B cell (primary cell): ENCODE results near the gene MYLK4. TPM values are rescaled to one million over a fixed set of nuclear protein-coding genes. Genes with fewer than 3 reads are reported as not detected.

Experiments
- ATAC-seq: fragments of 200-7000 bp; cut with Tn5 transposase; one replicate; pipeline ENCODE4 v1.10.0; 2021; ENCODE audit warnings: low read depth, mild to moderate bottlenecking, moderate number of reproducible peaks, moderate library complexity
- CTCF ChIA-PET: fragments of 350-600 bp; sonication (Branson Sonifier 250); formaldehyde crosslinking; loops from one replicate; lab custom pipeline; 2021; ENCODE audit warnings: antibody characterized with exemption, inconsistent platforms; lab: Charles Lee
- POLR2A ChIA-PET: fragments of 350-600 bp; sonication (Branson Sonifier 250); formaldehyde crosslinking; loops from one replicate; lab custom pipeline; 2021; ENCODE audit warnings: antibody characterized with exemption; lab: Charles Lee
- DNase-seq: peaks from one replicate; pipeline ENCODE4 v3.0.0; 2013
- H2AFZ ChIP-seq: 2 replicates; pipeline ENCODE4 v1.6.1; 2012; ENCODE audit warnings: mild to moderate bottlenecking, low read depth, low read length; ENCODE audit not compliant: insufficient read depth, poor library complexity, severe bottlenecking
- H3K27ac ChIP-seq, 2 donors: 1 replicate in 1 of 2; 2 replicates in 1 of 2; pipeline ENCODE4 v1.5.1; 2012 to 2013; ENCODE audit warnings: low read length in 2 of 2, mild to moderate bottlenecking in 2 of 2, moderate library complexity in 1 of 2
- H3K27me3 ChIP-seq, 4 experiments: fragments of 200-600 bp in 1 of 4; sonication (generic) in 1 of 4; replicated peaks in 1 of 4; 1 replicate in 2 of 4; 2 replicates in 2 of 4; pipeline versions ENCODE4 v1.6.1 to v1.7.0; 2013 to 2016; ENCODE audit warnings: low read length in 3 of 4, mild to moderate bottlenecking in 2 of 4, mixed read lengths in 1 of 4, moderate library complexity in 1 of 4; ENCODE audit not compliant: insufficient read depth in 4 of 4, control insufficient read depth in 3 of 4; ENCODE audit errors: control extremely low read depth in 1 of 4
- H3K36me3 ChIP-seq, 2 experiments: replicated peaks in 1 of 2; 1 replicate in 1 of 2; 2 replicates in 1 of 2; pipeline versions ENCODE4 v1.6.1 to v1.7.1; 2013; ENCODE audit warnings: low read length in 1 of 2; ENCODE audit not compliant: insufficient read depth in 2 of 2, control insufficient read depth in 1 of 2; ENCODE audit errors: control extremely low read depth in 1 of 2, extremely low read depth in 1 of 2
- H3K4me1 ChIP-seq, 2 donors: fragments of 200-600 bp in 1 of 2; sonication (generic) in 1 of 2; 1 replicate in 1 of 2; 2 replicates in 1 of 2; pipeline versions ENCODE4 v1.5.1 to v1.6.1; 2013 to 2017; ENCODE audit warnings: low read length in 2 of 2; ENCODE audit not compliant: control insufficient read depth in 2 of 2, insufficient read depth in 2 of 2
- H3K4me2 ChIP-seq: replicated peaks from 2 replicates; pipeline ENCODE3; 2012; ENCODE audit warnings: mild to moderate bottlenecking, low read depth, low read length; ENCODE audit not compliant: poor library complexity, severe bottlenecking
- H3K4me3 ChIP-seq, 5 experiments: fragments of 200-600 bp in 1 of 5; sonication (generic) in 1 of 5; 1 replicate in 3 of 5; 2 replicates in 2 of 5; pipeline versions ENCODE4 v1.5.1 to v1.7.0; 2011 to 2016; ENCODE audit warnings: low read length in 4 of 5, mild to moderate bottlenecking in 4 of 5, low read depth in 2 of 5, control low read depth in 1 of 5, moderate library complexity in 1 of 5; ENCODE audit not compliant: insufficient read depth in 1 of 5; ENCODE audit errors: control extremely low read depth in 1 of 5, extremely low read depth in 1 of 5
- H3K79me2 ChIP-seq: fragments of 200-600 bp; sonication (generic); one replicate; pipeline ENCODE4 v1.6.0; 2016; ENCODE audit warnings: low read length; ENCODE audit not compliant: control insufficient read depth, insufficient read depth
- H3K9ac ChIP-seq: fragments of 200-600 bp; sonication (generic); 2 replicates; pipeline ENCODE4 v1.6.1; 2017; ENCODE audit warnings: mild to moderate bottlenecking, low read length, moderate library complexity
- H3K9me3 ChIP-seq, 3 donors: one replicate each; pipeline versions ENCODE4 v1.6.1 to v1.7.1; 2013; ENCODE audit warnings: low read length in 2 of 3; ENCODE audit not compliant: control insufficient read depth in 2 of 3, insufficient read depth in 1 of 3; ENCODE audit errors: control extremely low read depth in 1 of 3
- H4K20me1 ChIP-seq: 2 replicates; pipeline ENCODE4 v1.6.0; 2012; ENCODE audit warnings: mild to moderate bottlenecking, low read length; ENCODE audit not compliant: insufficient read depth, control insufficient read depth, poor library complexity, severe bottlenecking
- H3K27ac Mint-ChIP-seq: one replicate; pipeline ENCODE4 v1.8.0; 2021; ENCODE audit warnings: mixed read lengths
- H3K27me3 Mint-ChIP-seq: one replicate; pipeline ENCODE4 v1.8.0; 2021; ENCODE audit warnings: mixed read lengths
- H3K4me1 Mint-ChIP-seq: one replicate; pipeline ENCODE4 v1.8.0; 2021; ENCODE audit warnings: mixed read lengths
- H3K4me3 Mint-ChIP-seq: one replicate; pipeline ENCODE4 v1.8.0; 2021; ENCODE audit warnings: mixed read lengths
- H3K9me3 Mint-ChIP-seq: one replicate; pipeline ENCODE4 v1.8.0; 2022; ENCODE audit warnings: mixed read lengths; ENCODE audit not compliant: insufficient read depth
- CTCF ChIP-seq: fragments of 200-600 bp; IDR thresholded peaks from one replicate; pipeline ENCODE4 v1.8.0; 2022; ENCODE audit warnings: antibody characterized with exemption, mild to moderate bottlenecking
- EZH2 ChIP-seq: IDR thresholded peaks from 2 replicates; pipeline ENCODE4 v1.6.1; 2012; ENCODE audit warnings: borderline replicate concordance, low read depth, mild to moderate bottlenecking, moderate library complexity, low read length; ENCODE audit not compliant: insufficient read depth, poor library complexity, severe bottlenecking
- WGBS: methylation state at CpG from one replicate; pipeline ENCODE4 v1.1.5; 2013; ENCODE audit warnings: missing lambda C conversion rate; ENCODE audit not compliant: insufficient coverage; 5-methylcytosine and 5-hydroxymethylcytosine counted together
- intact Hi-C: fragments of 100-400 bp; cut with micrococcal nuclease; formaldehyde crosslinking; loops from one replicate; pipeline ENCODE4 v1.10.0; 2022
- polyA plus RNA-seq: library from polyadenylated mRNA; depleted of rRNA; stranded (reverse); fragments of >200 nt; gene quantifications from 2 replicates; pipeline ENCODE4 v1.2.3, GENCODE V29; 2012
- total RNA-seq, 2 donors: library from RNA; stranded (reverse); fragments of 120-200 nt in 1 of 2; gene quantifications; 1 replicate in 1 of 2; 2 replicates in 1 of 2; pipeline versions ENCODE4 v1.2.3 to v1.2.4, GENCODE V29; 2013 to 2022

The MYLK4 gene
- total and polyA plus RNA-seq, 2 donors (not counting 1 experiment from before 2014, with no cell fraction given), result 0.51 to 1.2 TPM

DNA sequence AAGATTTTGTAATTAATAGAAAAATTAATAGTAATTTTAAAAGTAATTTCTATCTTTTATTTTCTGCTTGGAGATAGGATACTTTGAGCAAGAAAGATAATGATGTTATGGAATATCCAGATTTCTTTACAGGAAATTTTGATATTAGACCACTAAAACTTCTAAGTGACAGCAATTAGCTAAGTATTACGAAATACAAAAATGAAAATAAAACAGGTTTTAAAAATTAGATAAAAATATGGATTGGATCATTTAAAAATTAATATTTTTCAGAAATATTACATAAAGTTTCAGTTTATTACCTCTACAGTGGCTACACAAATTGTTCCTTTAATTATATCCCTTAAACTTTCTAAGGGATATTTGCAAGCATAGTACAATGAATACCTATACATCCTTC, 4.2 kb upstream of the MYLK4 start:
- Mint-ChIP-seq H3K4me3 (no peak overlapping the region), H3K9me3 (peaks cover 2% of the 10 kb centered on the region), H3K27me3 (peaks cover 28% of the 10 kb centered on the region), H3K27ac (no peak overlapping the region), H3K4me1 (peaks cover 5% of the 10 kb centered on the region)
- peaks cover 0 to 24% (median 14%) of the 10 kb centered on the region in 4 experiments for H3K27me3 ChIP-seq
- no CpG with 5 or more reads among the region's 1 CpG for WGBS
- no peaks in the 10 kb centered on the region for H3K9me3 ChIP-seq
- no peak overlapping the region for H3K9ac ChIP-seq
- ChIA-PET CTCF (interaction anchor here (1.1 kb wide), 1 partner anchor 17 kb away, joined by 3 read pairs; no protein-coding TSS in a partner anchor), POLR2A (no interaction called here)
- TF ChIP-seq EZH2 (no peak), CTCF (no peak)
- H3K27ac ChIP-seq, result no peak overlapping the region
- intact Hi-C loops, result no loop called here
- DNase-seq (no peak), ATAC-seq (no peak)
- H3K36me3 ChIP-seq, result no peaks in the 10 kb centered on the region
- H3K4me1 ChIP-seq, result no peaks in the 10 kb centered on the region
- H3K4me3 ChIP-seq, result no peak overlapping the region
- H3K4me2 ChIP-seq, result no peak overlapping the region
- no peaks in the 10 kb centered on the region for H4K20me1 ChIP-seq
- no peak overlapping the region for H2AFZ ChIP-seq
- H3K79me2 ChIP-seq, result no peaks in the 10 kb centered on the region

- Histone ChIP-seq H3K27ac (no peak overlapping the region), H3K4me1 (no peaks in the 10 kb centered on the region), H2AFZ (no peak overlapping the region), H3K27me3 (peaks cover 0 to 24% (median 14%) of the 10 kb centered on the region in 4 experiments), H3K9me3 (no peaks in the 10 kb centered on the region), H3K9ac (no peak overlapping the region), H4K20me1 (no peaks in the 10 kb centered on the region), H3K36me3 (no peaks in the 10 kb centered on the region), H3K4me3 (no peak overlapping the region), H3K4me2 (no peak overlapping the region), H3K79me2 (no peaks in the 10 kb centered on the region)
- no peak overlapping the region for H3K4me3 Mint-ChIP-seq
- DNase-seq (no peak), ATAC-seq (no peak)
- peaks cover 2% of the 10 kb centered on the region for H3K9me3 Mint-ChIP-seq
- ChIA-PET CTCF (interaction anchor here (1.1 kb wide), 1 partner anchor 16 kb away, joined by 3 read pairs; no protein-coding TSS in a partner anchor), POLR2A (no interaction called here)
- intact Hi-C loops, result no loop called here
- TF ChIP-seq EZH2, result no peak
- TF ChIP-seq CTCF, result no peak
- peaks cover 32% of the 10 kb centered on the region for H3K27me3 Mint-ChIP-seq
- H3K27ac Mint-ChIP-seq, result no peak overlapping the region
- H3K4me1 Mint-ChIP-seq, result peaks cover 7% of the 10 kb centered on the region
- no CpG with 5 or more reads among the region's 3 CpGs for WGBS
Observed at GRCh38 chr6:2754393-2754792, 3.7 kb upstream of the MYLK4 start.
